GM13976 (cell line): ENCODE measurements around the gene FYN.

Experiments used
- DNase-seq: peaks from one replicate; pipeline ENCODE4 v3.0.0; 2012; ENCODE audit warnings: low spot score
- CTCF ChIP-seq: IDR thresholded peaks from 2 replicates; pipeline ENCODE4 v1.5.1; 2012; ENCODE audit warnings: borderline replicate concordance, mild to moderate bottlenecking; ENCODE audit not compliant: insufficient read depth; ENCODE audit errors: extremely low read depth, missing control alignments, control extremely low read depth
- in situ Hi-C: fragments of 300-500 bp; cut with MboI; formaldehyde crosslinking; loops from one replicate; pipeline ENCODE4 v1.12.0; 2022; ENCODE audit warnings: low sequenced_read_pairs, mixed read lengths, inconsistent platforms; ENCODE audit not compliant: unreplicated experiment

Gene FYN

GRCh38 chr6:111614833-111615582 lies 258.2 kb downstream of the FYN start:
- no peak for TF ChIP-seq CTCF
- in situ Hi-C loops = no loop called here
- no peak for DNase-seq

GRCh38 chr6:111612379-111612778 lies 260.9 kb downstream of the FYN start:
- TF ChIP-seq CTCF = no peak
- in situ Hi-C loops = no loop called here
- no peak for DNase-seq

GRCh38 chr6:111610548-111611172 lies 262.6 kb downstream of the FYN start:
- in situ Hi-C loops = no loop called here

More at GRCh38 chr6:111610548-111611172, 262.6 kb downstream of the FYN start:
- DNase-seq = no peak
- TF ChIP-seq CTCF = no peak
